Measurements from ENCODE around the gene RAPGEF5.

- TF ChIP-seq YY1 (IDR thresholded peaks at IDR 0.05; ENCODE audit: insufficient read depth, insufficient read length) (no peak), ZNF274 (IDR thresholded peaks at IDR 0.05; ENCODE audit: low read depth, low read length) (no peak), SUZ12 (IDR thresholded peaks at IDR 0.05; ENCODE audit: extremely low read depth, insufficient read depth, insufficient read length) (no peak)
These were observed 5.1 kb downstream of the RAPGEF5 start for GRCh38 chr7:22351878-22352277.

Measured in NT2/D1 (cell line).